Heart left ventricle (tissue), 16 donors: ENCODE measurements around the gene KIF26B. TPM values are rescaled to one million over a fixed set of nuclear protein-coding genes. Genes with fewer than 3 reads are reported as not detected.

Experiments used
- ATAC-seq, 4 donors: fragments of 200-7000 bp; cut with Tn5 transposase; one replicate each; pipeline ENCODE4 v1.9.1; 2020 to 2022; ENCODE audit warnings: moderate library complexity in 4 of 4, mild to moderate bottlenecking in 3 of 4, moderate number of reproducible peaks in 1 of 4
- DNase-seq, 5 donors: peaks; one replicate each; pipeline ENCODE4 v3.0.0-alpha.2; 2020
- H3K27ac ChIP-seq, 12 donors: fragments of 200-600 bp; sonication (generic) in 4 of 12; one replicate each; pipeline versions ENCODE4 v1.5.0 to v1.8.0; 2016 to 2022; ENCODE audit warnings: mild to moderate bottlenecking in 2 of 12
- H3K27me3 ChIP-seq, 9 donors: fragments of 200-600 bp; sonication (generic) in 2 of 9; one replicate each; pipeline versions ENCODE4 v1.5.1 to v1.8.0; 2016 to 2022; ENCODE audit warnings: mild to moderate bottlenecking in 3 of 9
- H3K36me3 ChIP-seq, 9 donors: fragments of 200-600 bp; sonication (generic) in 2 of 9; one replicate each; pipeline versions ENCODE4 v1.5.0 to v1.8.0; 2018 to 2022; ENCODE audit warnings: mild to moderate bottlenecking in 2 of 9
- H3K4me1 ChIP-seq, 12 donors: fragments of 200-600 bp; sonication (generic) in 4 of 12; one replicate each; pipeline versions ENCODE4 v1.5.0 to v1.8.0; 2016 to 2022; ENCODE audit warnings: mild to moderate bottlenecking in 3 of 12
- H3K4me3 ChIP-seq, 12 donors: fragments of 200-600 bp; sonication (generic) in 4 of 12; one replicate each; pipeline versions ENCODE4 v1.5.0 to v1.8.0; 2017 to 2022; ENCODE audit warnings: mild to moderate bottlenecking in 9 of 12, moderate library complexity in 4 of 12
- H3K9me3 ChIP-seq, 12 donors: fragments of 200-600 bp; sonication (generic) in 4 of 12; one replicate each; pipeline versions ENCODE4 v1.5.0 to v1.8.0; 2016 to 2022; ENCODE audit warnings: mild to moderate bottlenecking in 1 of 12
- POLR2A ChIP-seq, 2 donors: fragments of 450-650 bp; IDR thresholded peaks; one replicate each; pipeline ENCODE4 v1.6.1; 2017; ENCODE audit warnings: antibody characterized with exemption in 2 of 2, mild to moderate bottlenecking in 2 of 2, moderate library complexity in 2 of 2
- WGBS, 4 donors: extraction: QIAGEN DNeasy Blood & Tissue Kit in 2 of 4; methylation state at CpG; one replicate each; pipeline versions ENCODE4 v1.1.5 to v1.1.7; 2013 to 2018; 5-methylcytosine and 5-hydroxymethylcytosine counted together
- intact Hi-C, 10 donors: fragments of 100-400 bp; cut with DNase I; formaldehyde crosslinking; loops; one replicate each; pipeline versions ENCODE4 v1.11.1 to v1.14.2; 2022
- polyA plus RNA-seq, 2 donors: library from polyadenylated mRNA; stranded (reverse); fragments of 200-250 nt; gene quantifications; one replicate each; pipeline ENCODE4 v1.2.3, GENCODE V29; 2013
- total RNA-seq, 9 donors: library from RNA; depleted of rRNA in 2 of 9; stranded (reverse); fragments of >200 nt in 2 of 9; fragmentation: NEBNext Ultra II Directional in 3 of 9; extraction: Animal tissue kit (Norgen Biotek cat#: 25700) in 3 of 9; gene quantifications; one replicate each; pipeline versions ENCODE4 v1.1.0 to v1.2.4, GENCODE V29; 2016 to 2023
- TF ChIP-seq, protein P1 (sequence below), 12 donors: fragments of 200-600 bp; sonication (generic) in 4 of 12; IDR thresholded peaks; one replicate each; pipeline versions ENCODE4 v1.5.0 to v1.8.0; 2018 to 2022; ENCODE audit warnings: antibody characterized with exemption in 12 of 12, mild to moderate bottlenecking in 5 of 12
- donor health status: ischemic (EF 13 %, LVEDD 7.1; RV severe dilation, severe dysfunction).
- donor health status: healthy with polysubstance abuse.
- donor health status: DM: no; HTN: yes; CAD: no.
- donor health status: DM: no; HTN: no; CAD: no.
- donor health status: ischemic (EF 25% LVEDD 6.9; RV normal size, moderate dysfunction).
- donor health status: ischemic (EF 25% LVEDD 5.7; RV mildly dilated, moderate dysfunction).
- donor health status: healthy.
- donor health status: DM: yes; HTN: yes; CAD: no.
- donor health status: ischemic (EF 35%, LVEDD 5.7; RV mildly dilated, moderate dysfunction).
- donor health status: nonischemic (EF 11% LVEDD 7.7; RV severe dilation, severe dysfunction).
- donor health status: DM: yes; HTN: yes; CAD: no.
- donor health status: PGD.
- donor health status: ischemic (EF 29% LVEDD 5.4; RV normal size, mild dysfunction).
- donor health status: nonischemic (EF 23%, LVEDD 6.1; RV moderate dilation, normal function).

Gene KIF26B
- total and polyA plus RNA-seq, 11 donors = 1.2 to 7.0 (median 2.3) TPM

DNA sequence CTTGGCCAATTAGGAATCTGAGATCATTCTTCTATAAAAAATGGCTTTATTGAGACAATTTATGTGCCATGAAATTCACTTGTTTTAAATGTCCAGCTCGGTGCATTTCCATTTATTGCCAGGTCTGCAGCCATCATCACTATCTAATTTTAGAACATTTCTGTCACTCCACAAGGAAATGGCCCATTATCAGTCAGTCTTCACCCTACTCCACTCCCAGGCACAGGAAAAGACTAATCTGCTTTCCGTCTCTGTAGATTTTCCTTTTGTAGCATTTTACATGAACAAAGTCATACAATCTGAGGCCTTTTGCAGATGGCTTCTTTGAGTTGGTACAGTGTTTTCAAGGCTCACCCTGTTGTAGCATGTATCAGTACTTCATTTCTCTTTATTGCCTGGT is 27.2 kb downstream of the KIF26B start:
- H3K4me1 ChIP-seq = peaks cover 0 to 7% (median 0%) of the 10 kb centered on the region in 12 donors
- H3K9me3 ChIP-seq = no peaks in the 10 kb centered on the region
- H3K27ac ChIP-seq = no peak overlapping the region
- no peak overlapping the region for H3K4me3 ChIP-seq
- ATAC-seq = no peak
- no peak for DNase-seq
- no peaks in the 10 kb centered on the region for H3K27me3 ChIP-seq
- intact Hi-C loops = no loop called here
- H3K36me3 ChIP-seq = no peaks in the 10 kb centered on the region
- WGBS, 4 donors = 29 to 39% (median 31%) methylated on average over 2 of the region's 2 CpGs
- no peak for TF ChIP-seq POLR2A (IDR thresholded peaks at IDR 0.05)
- TF ChIP-seq, protein P1, sequence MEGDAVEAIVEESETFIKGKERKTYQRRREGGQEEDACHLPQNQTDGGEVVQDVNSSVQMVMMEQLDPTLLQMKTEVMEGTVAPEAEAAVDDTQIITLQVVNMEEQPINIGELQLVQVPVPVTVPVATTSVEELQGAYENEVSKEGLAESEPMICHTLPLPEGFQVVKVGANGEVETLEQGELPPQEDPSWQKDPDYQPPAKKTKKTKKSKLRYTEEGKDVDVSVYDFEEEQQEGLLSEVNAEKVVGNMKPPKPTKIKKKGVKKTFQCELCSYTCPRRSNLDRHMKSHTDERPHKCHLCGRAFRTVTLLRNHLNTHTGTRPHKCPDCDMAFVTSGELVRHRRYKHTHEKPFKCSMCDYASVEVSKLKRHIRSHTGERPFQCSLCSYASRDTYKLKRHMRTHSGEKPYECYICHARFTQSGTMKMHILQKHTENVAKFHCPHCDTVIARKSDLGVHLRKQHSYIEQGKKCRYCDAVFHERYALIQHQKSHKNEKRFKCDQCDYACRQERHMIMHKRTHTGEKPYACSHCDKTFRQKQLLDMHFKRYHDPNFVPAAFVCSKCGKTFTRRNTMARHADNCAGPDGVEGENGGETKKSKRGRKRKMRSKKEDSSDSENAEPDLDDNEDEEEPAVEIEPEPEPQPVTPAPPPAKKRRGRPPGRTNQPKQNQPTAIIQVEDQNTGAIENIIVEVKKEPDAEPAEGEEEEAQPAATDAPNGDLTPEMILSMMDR (IDR thresholded peaks at IDR 0.05) = no peak

DNA sequence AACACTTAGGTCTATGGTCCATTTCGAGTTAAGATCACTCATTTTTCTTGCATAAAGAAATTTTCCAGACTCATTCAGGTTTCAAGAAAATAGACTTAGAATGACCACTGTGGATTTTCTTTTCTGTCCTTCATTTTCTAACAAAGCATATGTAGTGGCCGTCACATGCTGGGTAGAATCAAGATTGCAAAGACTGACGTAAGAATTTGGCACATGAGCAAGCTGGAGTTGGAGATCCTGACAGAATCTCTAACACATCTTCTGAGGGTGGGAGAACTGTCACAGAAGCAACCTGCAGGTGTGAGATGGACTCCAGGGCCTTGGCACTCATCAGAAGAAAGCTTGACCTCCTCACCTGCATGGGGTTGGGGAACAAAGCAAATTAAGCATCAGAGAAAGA is 28.6 kb downstream of the KIF26B start:
- Histone ChIP-seq H3K27me3 (no peaks in the 10 kb centered on the region), H3K9me3 (no peaks in the 10 kb centered on the region), H3K4me1 (peaks cover 0 to 7% (median 0%) of the 10 kb centered on the region in 12 donors), H3K36me3 (no peaks in the 10 kb centered on the region), H3K4me3 (no peak overlapping the region), H3K27ac (no peak overlapping the region)
- intact Hi-C loops = no loop called here
- ATAC-seq = no peak
- TF ChIP-seq, protein P1 (IDR thresholded peaks at IDR 0.05) = no peak
- TF ChIP-seq POLR2A (IDR thresholded peaks at IDR 0.05) = no peak
- WGBS, 4 donors = 61 to 77% (median 68%) methylated on average over 3 of the region's 3 CpGs
- no peak for DNase-seq

DNA sequence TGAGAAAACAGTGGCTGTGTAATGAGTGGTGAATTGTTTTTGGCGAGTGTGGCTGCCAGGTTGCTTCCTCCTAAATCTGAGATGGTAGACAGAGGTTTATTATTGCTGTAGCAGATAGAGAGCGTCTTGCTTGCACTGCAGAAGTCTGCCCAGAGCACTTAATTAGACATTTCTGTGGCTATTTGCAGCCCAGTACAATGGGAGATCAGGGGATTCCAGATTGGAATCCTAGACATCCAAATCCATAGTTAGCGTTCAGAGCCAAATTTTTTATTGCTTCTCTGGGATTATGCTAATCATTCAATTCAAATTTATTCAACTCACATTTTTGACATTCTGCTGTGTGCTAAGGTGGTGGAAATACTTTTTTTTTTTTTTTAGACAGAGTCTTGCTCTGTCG is 30.0 kb downstream of the KIF26B start:
- no peaks in the 10 kb centered on the region for H3K9me3 ChIP-seq
- H3K4me1 ChIP-seq = peaks cover 0 to 7% (median 0%) of the 10 kb centered on the region in 12 donors
- H3K4me3 ChIP-seq = no peak overlapping the region
- no peak for TF ChIP-seq POLR2A (IDR thresholded peaks at IDR 0.05)
- TF ChIP-seq, protein P1 (IDR thresholded peaks at IDR 0.05) = no peak
- intact Hi-C loops = no loop called here
- ATAC-seq (no peak), DNase-seq (no peak)
- 68 to 88% (median 77%) methylated on average over 4 of the region's 4 CpGs for WGBS, 4 donors
- no peak overlapping the region for H3K27ac ChIP-seq
- H3K36me3 ChIP-seq = no peaks in the 10 kb centered on the region
- no peaks in the 10 kb centered on the region for H3K27me3 ChIP-seq

DNA sequence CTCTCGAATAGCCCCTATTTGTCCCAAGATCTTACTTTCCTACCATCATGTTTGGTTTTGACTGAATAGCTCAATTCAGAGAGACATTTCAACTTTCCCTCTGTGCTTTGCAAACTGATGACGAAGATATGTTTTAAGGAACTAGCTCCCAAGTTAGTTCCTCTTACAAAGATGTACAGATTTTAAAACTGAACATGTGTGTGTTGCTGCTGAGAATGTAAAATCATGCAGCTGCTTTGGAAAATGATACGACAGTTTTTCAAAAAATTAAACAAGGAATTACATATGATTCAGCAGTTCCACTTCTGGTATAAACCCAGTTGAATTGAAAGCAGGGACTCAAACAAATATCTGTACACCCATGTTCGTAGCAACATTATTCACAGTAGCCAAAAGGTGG is 33.6 kb downstream of the KIF26B start:
- intact Hi-C loops = no loop called here

More for the DNA sequence above, 33.6 kb downstream of the KIF26B start:
- H3K4me1 ChIP-seq = no peaks in the 10 kb centered on the region
- no peaks in the 10 kb centered on the region for H3K9me3 ChIP-seq
- no peaks in the 10 kb centered on the region for H3K27me3 ChIP-seq
- TF ChIP-seq POLR2A (IDR thresholded peaks at IDR 0.05) = no peak
- TF ChIP-seq, protein P1 (IDR thresholded peaks at IDR 0.05) = no peak
- no peak for ATAC-seq
- 81 to 85% (median 84%) methylated on average over 4 of the region's 4 CpGs for WGBS, 4 donors
- no peak for DNase-seq
- H3K36me3 ChIP-seq = no peaks in the 10 kb centered on the region
- no peak overlapping the region for H3K4me3 ChIP-seq
- H3K27ac ChIP-seq = peak overlapping the region in 1 of 12 donors; percentile 42
